ENCODE data around the gene EBP. TPM values are rescaled to one million over a fixed set of nuclear protein-coding genes. Genes with fewer than 3 reads are reported as not detected.

The EBP gene
- total and polyA plus RNA-seq, 9 of the 15 experiments (the other 6 are each of a cell fraction or from before 2014, with no cell fraction given) = 228 to 987 (median 274) TPM

- peak; percentile 35 to 51 (median 37); a peak in 4 of 6 replicates for TF ChIP-seq CTCF (IDR thresholded peaks at IDR 0.05 in 2 of 3, conservative IDR thresholded peaks at IDR 0.05 in 1 of 3; ENCODE audit: insufficient read depth in 2 of 3, low read depth in 1 of 3, low read length in 3 of 3)
- no peak for TF ChIP-seq MYBL2 (IDR thresholded peaks at IDR 0.05; ENCODE audit: low read depth)
- no peak for TF ChIP-seq MYBL2 (CRISPR knock-in tag; IDR thresholded peaks at IDR 0.05; ENCODE audit: borderline replicate concordance)
- no peak for TF ChIP-seq NBN (IDR thresholded peaks at IDR 0.05; ENCODE audit: low read depth)
- TF ChIP-seq MTF1 (CRISPR knock-in tag; IDR thresholded peaks at IDR 0.05; ENCODE audit: borderline replicate concordance) = no peak
- TF ChIP-seq PTTG1 (tag; IDR thresholded peaks at IDR 0.05; ENCODE audit: low read depth) = no peak
- TF ChIP-seq MIER1 (IDR thresholded peaks at IDR 0.05; ENCODE audit: low read depth) = no peak
- no peak for TF ChIP-seq YBX1 (IDR thresholded peaks at IDR 0.05)
- no peak for TF ChIP-seq PHF21A (IDR thresholded peaks at IDR 0.05; ENCODE audit: borderline replicate concordance, low read depth)
- peak; percentile 95 for TF ChIP-seq SUPT5H (IDR thresholded peaks at IDR 0.05)
- TF ChIP-seq ATF3 (IDR thresholded peaks at IDR 0.05) = no peak
- no peak for TF ChIP-seq ATF3 (CRISPR knock-in tag; conservative IDR thresholded peaks at IDR 0.05)
- peak; percentile 6; the same call in 1 of the 2 replicates for TF ChIP-seq NCOR1 (IDR thresholded peaks at IDR 0.05)
- no peak for TF ChIP-seq ZNF699 (CRISPR knock-in tag; IDR thresholded peaks at IDR 0.05; ENCODE audit: insufficient replicate concordance)
- no peak for TF ChIP-seq NR0B1 (IDR thresholded peaks at IDR 0.05; ENCODE audit: partially characterized antibody)
- TF ChIP-seq GABPB2 (CRISPR knock-in tag; conservative IDR thresholded peaks at IDR 0.05) = no peak
- 0 out of 2 replicates have a peak, but pooled peaks have one; percentile 64 for TF ChIP-seq KAT8 (IDR thresholded peaks at IDR 0.05; ENCODE audit: low read depth)
- no peak for TF ChIP-seq HSF4 (CRISPR knock-in tag; IDR thresholded peaks at IDR 0.05; ENCODE audit: borderline replicate concordance)
- TF ChIP-seq RB1 (IDR thresholded peaks at IDR 0.05; ENCODE audit: low read depth) = 0 out of 2 replicates have a peak, but pooled peaks have one; percentile 24
- no peak for TF ChIP-seq TARDBP (IDR thresholded peaks at IDR 0.05)
- TF ChIP-seq RNF219 (CRISPR knock-in tag; IDR thresholded peaks at IDR 0.05) = no peak
- no peak; the same call in 1 of the 2 replicates for TF ChIP-seq ESRRA (IDR thresholded peaks at IDR 0.05; ENCODE audit: borderline replicate concordance, low read depth)
- no peak; the same call in 1 of the 2 replicates for TF ChIP-seq LCOR (CRISPR knock-in tag; IDR thresholded peaks at IDR 0.05)
Observed at GRCh38 chrX:48574270-48575266, 53.0 kb downstream of the EBP start, which contains the start of gene RBM3 (continued).
